ENCODE data around the gene QRFPR.

Gene QRFPR

GRCh38 chr4:121340247-121340646, 40.6 kb downstream of the QRFPR start:
- no peak overlapping the region for H3K27ac ChIP-seq
- TF ChIP-seq ZFX (IDR thresholded peaks at IDR 0.05): no peak
- TF ChIP-seq CTCF (conservative IDR thresholded peaks at IDR 0.05): no peak

GRCh38 chr4:121339824-121340223, 41.0 kb downstream of the QRFPR start:
- no peak overlapping the region for H3K27ac ChIP-seq
- TF ChIP-seq ZFX (IDR thresholded peaks at IDR 0.05) (no peak), CTCF (conservative IDR thresholded peaks at IDR 0.05) (no peak)

GRCh38 chr4:121339307-121339706, 41.5 kb downstream of the QRFPR start:
- TF ChIP-seq ZFX (IDR thresholded peaks at IDR 0.05) (no peak), CTCF (conservative IDR thresholded peaks at IDR 0.05) (no peak)
- H3K27ac ChIP-seq: no peak overlapping the region

GRCh38 chr4:121338518-121338917, 42.3 kb downstream of the QRFPR start:
- TF ChIP-seq ZFX (IDR thresholded peaks at IDR 0.05): no peak
- no peak overlapping the region for H3K27ac ChIP-seq

GRCh38 chr4:121336706-121337105, 44.1 kb downstream of the QRFPR start:
- TF ChIP-seq CTCF (conservative IDR thresholded peaks at IDR 0.05): no peak
- TF ChIP-seq ZFX (IDR thresholded peaks at IDR 0.05): no peak

GRCh38 chr4:121330180-121330665, 50.6 kb downstream of the QRFPR start:
- TF ChIP-seq CTCF (conservative IDR thresholded peaks at IDR 0.05): no peak
- TF ChIP-seq ZFX (IDR thresholded peaks at IDR 0.05): no peak
- no peak overlapping the region for H3K27ac ChIP-seq

More at GRCh38 chr4:121336706-121337105, 44.1 kb downstream of the QRFPR start:
- H3K27ac ChIP-seq: no peak overlapping the region

GRCh38 chr4:121326597-121326996, 54.2 kb downstream of the QRFPR start:
- no peak for TF ChIP-seq ZFX (IDR thresholded peaks at IDR 0.05)
- no peak overlapping the region for H3K27ac ChIP-seq

GRCh38 chr4:121324331-121324730, 56.5 kb downstream of the QRFPR start:
- H3K27ac ChIP-seq: no peak overlapping the region
- no peak for TF ChIP-seq ZFX (IDR thresholded peaks at IDR 0.05)
- TF ChIP-seq CTCF (conservative IDR thresholded peaks at IDR 0.05): no peak

All from C4-2B (cell line).